Measurements from ENCODE around the gene TNFAIP8. TPM values are rescaled to one million over a fixed set of nuclear protein-coding genes. Genes with fewer than 3 reads are reported as not detected.

TNFAIP8 gene
- total and polyA plus RNA-seq, 9 of the 15 experiments (the other 6 are each of a cell fraction or from before 2014, with no cell fraction given): 29.9 to 52.2 (median 44.8) TPM

GRCh38 chr5:119417891-119418605, 62.2 kb downstream of the TNFAIP8 start (continued):
- TF ChIP-seq ETV5 (CRISPR knock-in tag; IDR thresholded peaks at IDR 0.05; ENCODE audit: low read depth) (no peak), ID3 (CRISPR knock-in tag; IDR thresholded peaks at IDR 0.05) (no peak), ID3 (tag; IDR thresholded peaks at IDR 0.05) (no peak), EP300 (IDR thresholded peaks at IDR 0.05; ENCODE audit: low read length) (0 out of 2 replicates have a peak, but pooled peaks have one; percentile 9), ZNF253 (CRISPR knock-in tag; conservative IDR thresholded peaks at IDR 0.05) (no peak), ZNF655 (CRISPR knock-in tag; IDR thresholded peaks at IDR 0.05) (no peak), NFIC (IDR thresholded peaks at IDR 0.05) (no peak), FOXK1 (CRISPR knock-in tag; IDR thresholded peaks at IDR 0.05; ENCODE audit: borderline replicate concordance) (no peak), NKRF (IDR thresholded peaks at IDR 0.05; ENCODE audit: borderline replicate concordance) (no peak), TBP (optimal IDR thresholded peaks at IDR 0.05; ENCODE audit: low read depth, low read length) (peak; percentile 89), ZNF444 (CRISPR knock-in tag; IDR thresholded peaks at IDR 0.05) (no peak), ZNF23 (CRISPR knock-in tag; IDR thresholded peaks at IDR 0.05) (no peak), LEF1 (IDR thresholded peaks at IDR 0.05) (0 out of 2 replicates have a peak, but pooled peaks have one; percentile 19), SIX5 (IDR thresholded peaks at IDR 0.05; ENCODE audit: borderline replicate concordance in 1 of 2, insufficient read depth in 1 of 2, low read depth in 1 of 2, low read length in 2 of 2) (no peak), PREB (CRISPR knock-in tag; IDR thresholded peaks at IDR 0.05) (no peak), NCOA1 (IDR thresholded peaks at IDR 0.05; ENCODE audit: low read depth) (no peak), CBX8 (IDR thresholded peaks at IDR 0.05; ENCODE audit: borderline replicate concordance, extremely low read depth, low read depth, low read length, poor library complexity, severe bottlenecking) (no peak), NFIX (CRISPR knock-in tag; IDR thresholded peaks at IDR 0.05; ENCODE audit: low read depth) (no peak), TAF7 (tag; IDR thresholded peaks at IDR 0.05) (no peak), KDM1A (IDR thresholded peaks at IDR 0.05) (no peak), ZNF280A (IDR thresholded peaks at IDR 0.05; ENCODE audit: low read depth, partially characterized antibody) (no peak), PURB (CRISPR knock-in tag; IDR thresholded peaks at IDR 0.05; ENCODE audit: low read depth) (no peak)
